DND-41 (cell line): ENCODE results near the gene FAM81B.
A peak's percentile ranks its signal among the peaks of the same experiment; 100 is the strongest.

ENCODE experiments used
- ATAC-seq: fragments of 200-7000 bp; cut with Tn5 transposase; 3 replicates; pipeline ENCODE4 v1.9.1; 2021; ENCODE audit warnings: low read depth; ENCODE audit not compliant: insufficient read depth
- DNase-seq: peaks from one replicate; pipeline ENCODE4 v3.0.0-alpha.2; 2020
- H2AFZ ChIP-seq: 2 replicates; pipeline ENCODE4 v1.6.0; 2012; ENCODE audit warnings: low read depth, low read length
- H3K27ac ChIP-seq: 2 replicates; pipeline ENCODE4 v1.5.1; 2012; ENCODE audit warnings: low read length, inconsistent platforms
- H3K27me3 ChIP-seq: fragments of 200-600 bp; sonication (generic); 2 replicates; pipeline ENCODE4 v1.6.0; 2012; ENCODE audit warnings: low read length, mild to moderate bottlenecking, inconsistent platforms; ENCODE audit not compliant: insufficient read depth, poor library complexity
- H3K36me3 ChIP-seq: 2 replicates; pipeline ENCODE4 v1.5.1; 2012; ENCODE audit warnings: low read length, inconsistent platforms; ENCODE audit not compliant: insufficient read depth
- H3K4me1 ChIP-seq: 2 replicates; pipeline ENCODE4 v1.5.1; 2012; ENCODE audit warnings: mild to moderate bottlenecking, low read length; ENCODE audit not compliant: insufficient read depth
- H3K4me2 ChIP-seq: 2 replicates; pipeline ENCODE4 v1.6.0; 2012; ENCODE audit warnings: mild to moderate bottlenecking, moderate library complexity, low read length, inconsistent platforms; ENCODE audit not compliant: insufficient read depth
- H3K4me3 ChIP-seq, 2 experiments: fragments of 200-600 bp in 1 of 2; shearing (Covaris generic) in 1 of 2; 2 replicates each; pipeline ENCODE4 v1.5.1; 2012 to 2016; ENCODE audit warnings: inconsistent platforms in 2 of 2, low read length in 2 of 2, mild to moderate bottlenecking in 2 of 2, low read depth in 1 of 2, moderate library complexity in 1 of 2
- H3K79me2 ChIP-seq: 2 replicates; pipeline ENCODE4 v1.6.0; 2012; ENCODE audit warnings: low read length, inconsistent platforms; ENCODE audit not compliant: insufficient read depth
- H3K9ac ChIP-seq: 2 replicates; pipeline ENCODE4 v1.6.0; 2012; ENCODE audit warnings: low read depth, mild to moderate bottlenecking, inconsistent platforms, low read length, moderate library complexity
- H3K9me3 ChIP-seq: 2 replicates; pipeline ENCODE4 v1.5.1; 2012; ENCODE audit warnings: low read length, moderate library complexity, mild to moderate bottlenecking, inconsistent platforms; ENCODE audit not compliant: insufficient read depth, severe bottlenecking
- H4K20me1 ChIP-seq: 2 replicates; pipeline ENCODE4 v1.6.0; 2012; ENCODE audit warnings: low read length; ENCODE audit not compliant: insufficient read depth
- EZH2 ChIP-seq: IDR thresholded peaks from 3 replicates; pipeline ENCODE4 v1.6.1; 2012; ENCODE audit warnings: borderline replicate concordance, low read depth, mild to moderate bottlenecking, moderate library complexity, low read length, inconsistent platforms; ENCODE audit not compliant: severe bottlenecking
- TF ChIP-seq, protein P1 (sequence below): IDR thresholded peaks from 2 replicates; pipeline ENCODE4 v1.5.1; 2012; ENCODE audit warnings: borderline replicate concordance, low read length, moderate library complexity, mild to moderate bottlenecking; ENCODE audit not compliant: poor library complexity, severe bottlenecking; ENCODE audit errors: extremely low read depth

FAM81B gene

DNA sequence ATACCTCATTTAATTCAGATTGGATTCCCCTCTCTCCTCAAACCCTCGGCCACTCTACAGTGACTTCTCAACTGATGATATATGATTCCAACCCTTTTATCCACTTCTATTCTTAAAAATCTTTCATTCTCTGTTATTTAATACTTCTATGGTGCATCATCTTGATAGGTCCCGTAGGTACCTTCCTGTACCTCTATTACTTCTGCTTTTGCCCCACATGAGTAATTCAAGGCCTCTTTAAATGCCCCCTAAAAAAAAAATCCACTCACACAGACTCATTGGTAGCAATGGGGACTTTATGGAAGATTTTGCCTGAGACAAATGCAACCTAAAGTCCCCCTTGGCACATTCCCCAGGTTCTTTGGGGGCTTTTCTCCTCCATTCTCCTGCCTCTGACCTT is 54.3 kb downstream of the FAM81B start:
- no peak overlapping the region for H3K9ac ChIP-seq
- no peak overlapping the region for H3K4me3 ChIP-seq
- H4K20me1 ChIP-seq, result no peaks in the 10 kb centered on the region
- no peak for DNase-seq
- H3K79me2 ChIP-seq, result no peaks in the 10 kb centered on the region
- no peaks in the 10 kb centered on the region for H3K9me3 ChIP-seq
- no peaks in the 10 kb centered on the region for H3K4me1 ChIP-seq
- no peak overlapping the region for H3K4me2 ChIP-seq
- H3K27me3 ChIP-seq, result peaks cover 2% of the 10 kb centered on the region
- TF ChIP-seq, protein P1, sequence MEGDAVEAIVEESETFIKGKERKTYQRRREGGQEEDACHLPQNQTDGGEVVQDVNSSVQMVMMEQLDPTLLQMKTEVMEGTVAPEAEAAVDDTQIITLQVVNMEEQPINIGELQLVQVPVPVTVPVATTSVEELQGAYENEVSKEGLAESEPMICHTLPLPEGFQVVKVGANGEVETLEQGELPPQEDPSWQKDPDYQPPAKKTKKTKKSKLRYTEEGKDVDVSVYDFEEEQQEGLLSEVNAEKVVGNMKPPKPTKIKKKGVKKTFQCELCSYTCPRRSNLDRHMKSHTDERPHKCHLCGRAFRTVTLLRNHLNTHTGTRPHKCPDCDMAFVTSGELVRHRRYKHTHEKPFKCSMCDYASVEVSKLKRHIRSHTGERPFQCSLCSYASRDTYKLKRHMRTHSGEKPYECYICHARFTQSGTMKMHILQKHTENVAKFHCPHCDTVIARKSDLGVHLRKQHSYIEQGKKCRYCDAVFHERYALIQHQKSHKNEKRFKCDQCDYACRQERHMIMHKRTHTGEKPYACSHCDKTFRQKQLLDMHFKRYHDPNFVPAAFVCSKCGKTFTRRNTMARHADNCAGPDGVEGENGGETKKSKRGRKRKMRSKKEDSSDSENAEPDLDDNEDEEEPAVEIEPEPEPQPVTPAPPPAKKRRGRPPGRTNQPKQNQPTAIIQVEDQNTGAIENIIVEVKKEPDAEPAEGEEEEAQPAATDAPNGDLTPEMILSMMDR, result no peak
- no peak for TF ChIP-seq EZH2
- H2AFZ ChIP-seq, result no peak overlapping the region
- ATAC-seq, result no peak
- no peaks in the 10 kb centered on the region for H3K36me3 ChIP-seq
- H3K27ac ChIP-seq, result no peak overlapping the region

DNA sequence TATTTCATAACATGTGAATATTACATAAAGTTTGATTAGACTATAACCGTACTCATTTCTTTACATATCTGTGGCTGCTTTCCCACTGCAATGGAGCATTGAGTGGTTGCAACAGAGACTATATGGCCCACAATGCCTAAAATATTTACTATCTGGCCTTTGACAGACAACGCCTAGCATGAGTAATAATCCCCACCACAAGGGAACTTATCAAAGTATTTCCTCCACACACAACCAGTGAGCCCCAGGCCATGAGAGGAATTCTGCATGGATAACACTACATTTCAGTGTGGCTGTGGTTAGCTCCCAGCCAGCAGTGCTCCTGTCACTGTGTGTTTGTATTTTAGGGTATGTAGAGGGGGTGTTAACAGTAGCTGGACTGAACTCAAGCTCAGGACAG is 54.8 kb downstream of the FAM81B start:
- no peak overlapping the region for H3K27ac ChIP-seq
- no peaks in the 10 kb centered on the region for H3K9me3 ChIP-seq
- peaks cover 2% of the 10 kb centered on the region for H3K27me3 ChIP-seq
- H3K79me2 ChIP-seq, result no peaks in the 10 kb centered on the region
- no peaks in the 10 kb centered on the region for H3K36me3 ChIP-seq
- no peak overlapping the region for H3K9ac ChIP-seq
- TF ChIP-seq, protein P1, result no peak
- no peak for TF ChIP-seq EZH2
- ATAC-seq, result 0 out of 3 replicates have a peak, but pooled peaks have one; percentile 27
- no peak for DNase-seq
- H3K4me3 ChIP-seq, result no peak overlapping the region
- H4K20me1 ChIP-seq, result no peaks in the 10 kb centered on the region
- H3K4me2 ChIP-seq, result no peak overlapping the region
- no peaks in the 10 kb centered on the region for H3K4me1 ChIP-seq
- H2AFZ ChIP-seq, result no peak overlapping the region

DNA sequence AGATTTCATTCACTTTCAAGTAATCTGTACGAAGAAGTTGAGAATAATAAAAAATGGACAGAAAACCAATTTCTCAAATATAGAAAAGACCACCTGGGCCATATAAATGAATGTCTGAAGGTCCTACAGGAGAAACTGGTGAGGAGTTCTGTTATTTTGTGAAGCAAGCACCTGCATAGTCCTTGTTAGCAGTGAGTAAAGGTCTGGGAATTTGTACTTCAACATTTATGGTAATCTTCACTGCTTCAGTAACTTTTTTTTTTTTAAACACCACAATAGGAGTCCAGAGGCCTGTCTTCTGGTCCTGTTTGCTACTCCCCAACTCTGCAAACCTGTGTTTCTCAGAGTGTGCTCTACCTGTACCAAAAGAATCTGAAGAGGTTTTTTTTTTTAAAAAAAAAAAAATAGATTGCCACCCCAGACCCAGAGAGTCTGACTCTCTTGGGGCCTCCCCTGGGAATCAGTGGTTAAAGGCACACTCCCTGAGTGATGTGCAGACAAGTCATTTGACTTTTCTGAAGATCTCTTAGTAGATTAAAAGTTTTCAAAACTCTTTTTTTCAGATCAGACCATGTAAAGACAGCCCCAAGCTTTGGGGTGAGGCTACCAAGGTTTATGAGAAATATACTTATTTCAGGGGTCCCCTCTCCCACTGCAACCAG is 55.5 kb downstream of the FAM81B start:
- Histone ChIP-seq H3K9ac (no peak overlapping the region), H3K9me3 (no peaks in the 10 kb centered on the region), H3K4me2 (no peak overlapping the region), H4K20me1 (no peaks in the 10 kb centered on the region), H3K27me3 (peaks cover 2% of the 10 kb centered on the region), H3K27ac (no peak overlapping the region), H3K4me1 (no peaks in the 10 kb centered on the region), H3K36me3 (no peaks in the 10 kb centered on the region), H2AFZ (no peak overlapping the region), H3K79me2 (no peaks in the 10 kb centered on the region), H3K4me3 (no peak overlapping the region)
- ATAC-seq (peak; percentile 45; the same call in 1 of the 3 replicates), DNase-seq (peak; percentile 30)
- no peak for TF ChIP-seq EZH2
- TF ChIP-seq, protein P1, result no peak

DNA sequence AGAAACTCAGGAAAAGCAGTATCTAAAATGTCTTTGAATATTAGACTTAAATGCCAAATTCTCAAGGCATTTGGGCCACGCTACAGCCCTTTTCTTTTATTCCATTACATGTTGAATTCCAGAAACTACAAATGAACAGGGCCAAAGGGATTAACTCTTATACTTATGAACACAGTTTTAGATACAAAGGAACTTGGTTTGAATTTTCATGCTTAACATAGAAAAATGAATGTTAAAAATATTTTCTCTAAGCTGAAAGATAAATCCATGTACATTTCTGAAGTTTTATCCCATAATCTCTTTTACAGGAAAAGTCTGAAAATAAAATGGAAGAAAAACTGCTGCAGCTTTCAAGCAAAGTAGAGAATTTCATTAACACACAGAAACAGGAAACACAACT is 56.8 kb downstream of the FAM81B start:
- H2AFZ ChIP-seq, result no peak overlapping the region
- H3K79me2 ChIP-seq, result no peaks in the 10 kb centered on the region
- H3K27ac ChIP-seq, result no peak overlapping the region
- no peak overlapping the region for H3K4me3 ChIP-seq
- no peaks in the 10 kb centered on the region for H3K4me1 ChIP-seq
- H3K4me2 ChIP-seq, result no peak overlapping the region
- H3K9ac ChIP-seq, result no peak overlapping the region
- no peaks in the 10 kb centered on the region for H3K9me3 ChIP-seq
- no peaks in the 10 kb centered on the region for H4K20me1 ChIP-seq
- ATAC-seq (no peak), DNase-seq (no peak)
- TF ChIP-seq, protein P1, result no peak
- no peak for TF ChIP-seq EZH2
- H3K27me3 ChIP-seq, result peaks cover 2% of the 10 kb centered on the region
- no peaks in the 10 kb centered on the region for H3K36me3 ChIP-seq
